ENCODE measurements around the gene AKAP13. TPM values are rescaled to one million over a fixed set of nuclear protein-coding genes. Genes with fewer than 3 reads are reported as not detected.

AKAP13 gene
- polyA plus RNA-seq, 1 experiment, result 15.5 TPM

GRCh38 chr15:85785887-85786780, 405.7 kb downstream of the AKAP13 start:
- DNase-seq (ENCODE audit: low read depth, low spot score), result no peak
- Histone ChIP-seq H3K4me3 (ENCODE audit: low read depth, low read length) (no peak overlapping the region), H3K27ac (ENCODE audit: low read depth, low read length) (peak overlapping the region; percentile 39), H3K9me3 (ENCODE audit: control insufficient read depth, insufficient read depth, low read length) (no peaks in the 10 kb centered on the region), H3K27me3 (ENCODE audit: control insufficient read depth, insufficient read depth, low read length) (no peaks in the 10 kb centered on the region)
- ChIA-PET CTCF (interaction anchor here (0.9 to 2.2 kb wide), 3 partner anchors 8 to 54 kb away, joined by 3 to 12 read pairs (median 7); no protein-coding TSS in a partner anchor), POLR2A (interaction anchor here (1.0 kb wide), 1 partner anchor 9 kb away, joined by 5 read pairs; the partner anchor contains the start of gene KLHL25)
- TF ChIP-seq CTCF (IDR thresholded peaks at IDR 0.05; ENCODE audit: low read depth, low read length), result no peak

- H3K4me3 ChIP-seq (ENCODE audit: low read depth, low read length), result no peak overlapping the region
- no peak for TF ChIP-seq CTCF (IDR thresholded peaks at IDR 0.05; ENCODE audit: low read depth, low read length)
- H3K27ac ChIP-seq (ENCODE audit: low read depth, low read length), result no peak overlapping the region
- no peaks in the 10 kb centered on the region for H3K9me3 ChIP-seq (ENCODE audit: control insufficient read depth, insufficient read depth, low read length)
- H3K27me3 ChIP-seq (ENCODE audit: control insufficient read depth, insufficient read depth, low read length), result no peaks in the 10 kb centered on the region
- POLR2A ChIA-PET, result interaction anchor here (1.0 kb wide), 1 partner anchor 8 kb away, joined by 5 read pairs; the partner anchor contains the start of gene KLHL25
- CTCF ChIA-PET, result interaction anchor here (0.9 to 2.2 kb wide), 3 partner anchors 8 to 54 kb away, joined by 3 to 12 read pairs (median 7); no protein-coding TSS in a partner anchor
- DNase-seq (ENCODE audit: low read depth, low spot score), result no peak
These were observed 406.3 kb downstream of the AKAP13 start for GRCh38 chr15:85786781-85787114.

GRCh38 chr15:85788771-85789495, 408.5 kb downstream of the AKAP13 start:
- Histone ChIP-seq H3K9me3 (ENCODE audit: control insufficient read depth, insufficient read depth, low read length) (no peaks in the 10 kb centered on the region), H3K27me3 (ENCODE audit: control insufficient read depth, insufficient read depth, low read length) (no peaks in the 10 kb centered on the region), H3K27ac (ENCODE audit: low read depth, low read length) (no peak overlapping the region), H3K4me3 (ENCODE audit: low read depth, low read length) (no peak overlapping the region)
- CTCF ChIA-PET, result interaction anchor here (1.5 kb wide), 1 partner anchor 42 kb away, joined by 4 read pairs; no protein-coding TSS in a partner anchor
- no peak for DNase-seq (ENCODE audit: low read depth, low spot score)
- POLR2A ChIA-PET, result no interaction called here
- TF ChIP-seq CTCF (IDR thresholded peaks at IDR 0.05; ENCODE audit: low read depth, low read length), result no peak

GRCh38 chr15:85789496-85789875, 409.1 kb downstream of the AKAP13 start:
- ChIA-PET POLR2A (interaction anchor here (0.6 kb wide), 1 partner anchor 54 kb away, joined by 6 read pairs; no protein-coding TSS in a partner anchor), CTCF (no interaction called here)
- no peaks in the 10 kb centered on the region for H3K27me3 ChIP-seq (ENCODE audit: control insufficient read depth, insufficient read depth, low read length)
- no peaks in the 10 kb centered on the region for H3K9me3 ChIP-seq (ENCODE audit: control insufficient read depth, insufficient read depth, low read length)
- DNase-seq (ENCODE audit: low read depth, low spot score), result no peak
- no peak overlapping the region for H3K27ac ChIP-seq (ENCODE audit: low read depth, low read length)
- H3K4me3 ChIP-seq (ENCODE audit: low read depth, low read length), result no peak overlapping the region
- no peak for TF ChIP-seq CTCF (IDR thresholded peaks at IDR 0.05; ENCODE audit: low read depth, low read length)

All from AG04450 (cell line).